ENCODE data around the gene ADAMTS9. TPM values are rescaled to one million over a fixed set of nuclear protein-coding genes. Genes with fewer than 3 reads are reported as not detected.
A peak's percentile ranks its signal among the peaks of the same experiment; 100 is the strongest.

The ADAMTS9 gene
- total RNA-seq, 1 donor from 2014 or later = 74.1 TPM

DNA sequence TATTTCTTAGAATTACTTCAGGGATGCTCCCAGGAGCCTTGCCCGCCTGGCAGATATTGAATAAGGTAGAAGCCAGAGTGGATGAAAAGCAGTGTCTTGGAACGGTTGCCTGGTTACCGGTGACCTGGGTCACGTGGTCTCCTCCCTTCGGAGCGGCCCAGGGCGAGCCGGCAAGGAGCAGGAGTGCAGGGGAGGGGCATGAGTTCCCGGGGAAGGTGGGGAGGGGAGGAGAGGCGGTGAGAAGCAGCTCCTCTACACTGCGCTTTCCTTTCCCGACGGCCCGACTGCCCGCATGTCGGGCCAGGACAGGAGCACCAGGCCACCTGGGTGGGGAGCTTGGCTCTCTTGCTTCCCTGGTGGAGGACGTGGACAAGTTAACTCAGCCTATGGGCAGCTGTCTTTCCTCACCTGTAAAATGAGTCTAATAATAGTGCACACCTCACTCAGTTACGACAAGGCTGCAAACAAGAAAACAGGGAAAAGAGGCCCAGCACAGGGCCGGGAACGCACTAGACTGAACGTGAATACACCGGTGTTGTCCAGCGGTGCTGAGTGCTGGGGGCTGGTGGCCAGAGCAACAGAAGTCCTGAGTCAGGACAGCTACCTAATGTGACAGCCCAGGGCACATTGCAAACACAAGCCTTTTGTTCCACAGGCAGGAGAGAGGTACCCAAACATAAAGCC lies 198.3 kb downstream of the ADAMTS9 start:
- Histone ChIP-seq H3K36me3 (no peaks in the 10 kb centered on the region), H3K9me3 (no peaks in the 10 kb centered on the region), H3K27me3 (no peaks in the 10 kb centered on the region), H3K27ac (no peak overlapping the region), H3K4me1 (no peaks in the 10 kb centered on the region), H3K4me3 (no peak overlapping the region)
- intact Hi-C loops (cut with DNase I) = loop anchor here (10.0 kb wide), 1 partner anchor 225 kb away; no protein-coding TSS in a partner anchor
- TF ChIP-seq, protein P1, sequence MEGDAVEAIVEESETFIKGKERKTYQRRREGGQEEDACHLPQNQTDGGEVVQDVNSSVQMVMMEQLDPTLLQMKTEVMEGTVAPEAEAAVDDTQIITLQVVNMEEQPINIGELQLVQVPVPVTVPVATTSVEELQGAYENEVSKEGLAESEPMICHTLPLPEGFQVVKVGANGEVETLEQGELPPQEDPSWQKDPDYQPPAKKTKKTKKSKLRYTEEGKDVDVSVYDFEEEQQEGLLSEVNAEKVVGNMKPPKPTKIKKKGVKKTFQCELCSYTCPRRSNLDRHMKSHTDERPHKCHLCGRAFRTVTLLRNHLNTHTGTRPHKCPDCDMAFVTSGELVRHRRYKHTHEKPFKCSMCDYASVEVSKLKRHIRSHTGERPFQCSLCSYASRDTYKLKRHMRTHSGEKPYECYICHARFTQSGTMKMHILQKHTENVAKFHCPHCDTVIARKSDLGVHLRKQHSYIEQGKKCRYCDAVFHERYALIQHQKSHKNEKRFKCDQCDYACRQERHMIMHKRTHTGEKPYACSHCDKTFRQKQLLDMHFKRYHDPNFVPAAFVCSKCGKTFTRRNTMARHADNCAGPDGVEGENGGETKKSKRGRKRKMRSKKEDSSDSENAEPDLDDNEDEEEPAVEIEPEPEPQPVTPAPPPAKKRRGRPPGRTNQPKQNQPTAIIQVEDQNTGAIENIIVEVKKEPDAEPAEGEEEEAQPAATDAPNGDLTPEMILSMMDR (IDR thresholded peaks at IDR 0.05) = no peak
- no peak for DNase-seq (ENCODE audit: low spot score in 2 of 2)

DNA sequence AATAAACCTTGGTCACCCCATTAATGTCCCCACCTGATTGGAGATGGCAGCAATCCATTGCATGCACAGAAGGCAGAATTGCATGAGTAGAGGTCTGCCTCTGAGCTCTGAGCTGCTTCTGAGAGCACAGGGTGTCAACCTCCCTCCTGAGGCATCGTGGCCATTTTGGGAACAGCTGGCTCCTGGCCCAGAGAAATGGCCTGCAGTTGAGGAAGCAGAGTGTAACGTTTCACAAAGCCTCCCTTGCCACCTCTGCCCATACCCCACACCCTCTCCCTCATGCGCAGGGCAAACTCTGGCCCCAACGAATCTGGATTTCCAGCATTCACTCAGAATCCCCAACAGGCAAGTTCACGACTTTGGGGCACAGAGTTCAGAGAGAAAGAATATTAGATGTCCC lies 198.9 kb downstream of the ADAMTS9 start:
- Histone ChIP-seq H3K9me3 (no peaks in the 10 kb centered on the region), H3K27ac (no peak overlapping the region), H3K27me3 (no peaks in the 10 kb centered on the region), H3K4me3 (no peak overlapping the region), H3K4me1 (no peaks in the 10 kb centered on the region), H3K36me3 (no peaks in the 10 kb centered on the region)
- intact Hi-C loops (cut with DNase I) = loop anchor here (10.0 kb wide), 1 partner anchor 224 kb away; no protein-coding TSS in a partner anchor
- DNase-seq (ENCODE audit: low spot score in 2 of 2) = no peak
- TF ChIP-seq, protein P1 (IDR thresholded peaks at IDR 0.05) = no peak

DNA sequence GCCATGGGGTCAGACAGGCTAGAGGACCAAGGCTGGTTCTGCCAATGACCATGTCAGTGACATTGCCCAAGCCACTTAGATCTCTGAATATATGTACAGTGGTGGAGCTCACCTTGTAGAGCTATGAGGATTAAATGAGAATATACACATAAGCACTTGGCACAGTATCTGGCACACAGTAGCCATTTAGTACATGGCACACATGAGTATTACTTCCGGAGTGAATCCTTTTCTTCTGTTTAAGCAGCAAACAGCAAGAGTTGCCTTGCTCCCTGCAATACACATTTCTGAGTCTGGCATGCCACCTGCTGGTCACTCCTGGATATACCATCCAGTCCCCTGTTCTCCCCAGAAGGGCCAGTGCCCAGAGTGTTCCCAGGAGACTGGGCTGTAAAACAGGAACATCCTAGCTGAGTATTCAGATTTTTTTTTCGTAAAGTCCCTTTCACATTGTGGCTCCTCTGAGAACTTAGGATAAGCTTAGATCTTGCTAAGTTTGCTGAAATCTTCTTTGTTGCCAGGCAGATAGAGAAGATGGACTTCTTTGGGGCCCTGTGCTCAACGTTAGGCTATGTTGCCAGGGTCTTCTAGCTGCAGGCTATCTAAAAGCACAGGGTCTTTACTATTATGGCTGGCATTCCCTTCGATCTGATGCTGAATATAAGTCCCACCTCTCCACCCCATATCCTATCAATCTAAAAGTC lies 203.4 kb downstream of the ADAMTS9 start:
- no peak overlapping the region for H3K4me3 ChIP-seq
- no peaks in the 10 kb centered on the region for H3K36me3 ChIP-seq
- no peaks in the 10 kb centered on the region for H3K27me3 ChIP-seq
- intact Hi-C loops (cut with DNase I) = loop anchor here (1.0 to 10.0 kb wide), 3 partner anchors 87 to 453 kb away; no protein-coding TSS in a partner anchor
- H3K4me1 ChIP-seq = no peaks in the 10 kb centered on the region
- H3K27ac ChIP-seq = no peak overlapping the region
- H3K9me3 ChIP-seq = no peaks in the 10 kb centered on the region
- peak in 1 of 2 donors; percentile 82 for DNase-seq (ENCODE audit: low spot score in 2 of 2)
- TF ChIP-seq, protein P1 (IDR thresholded peaks at IDR 0.05) = peak; percentile 80 to 83 (median 83)

DNA sequence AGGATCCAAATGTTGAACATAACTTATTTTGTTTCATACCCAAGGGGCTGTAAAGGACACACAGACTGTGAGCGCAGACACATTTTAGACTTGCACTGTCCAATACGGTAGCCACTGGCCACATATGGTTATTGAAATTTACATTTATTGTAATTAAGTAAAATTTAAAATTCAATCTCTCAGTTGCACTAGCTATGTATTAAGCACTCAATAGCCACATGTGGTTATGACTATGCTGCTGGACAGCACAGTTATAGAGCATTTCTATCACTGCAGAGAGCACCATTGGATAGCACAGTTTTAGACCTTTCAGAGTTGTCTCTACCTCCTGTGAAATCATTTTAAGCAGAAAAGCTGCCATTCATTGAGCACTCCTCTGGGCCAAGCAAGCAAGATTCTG lies 204.3 kb downstream of the ADAMTS9 start:
- intact Hi-C loops (cut with DNase I) = loop anchor here (5.0 to 10.0 kb wide), 2 partner anchors 86 to 219 kb away; no protein-coding TSS in a partner anchor
- Histone ChIP-seq H3K4me1 (no peaks in the 10 kb centered on the region), H3K27ac (no peak overlapping the region), H3K9me3 (no peaks in the 10 kb centered on the region), H3K27me3 (no peaks in the 10 kb centered on the region), H3K4me3 (no peak overlapping the region), H3K36me3 (no peaks in the 10 kb centered on the region)
- DNase-seq (ENCODE audit: low spot score in 2 of 2) = no peak
- TF ChIP-seq, protein P1 (IDR thresholded peaks at IDR 0.05) = no peak

DNA sequence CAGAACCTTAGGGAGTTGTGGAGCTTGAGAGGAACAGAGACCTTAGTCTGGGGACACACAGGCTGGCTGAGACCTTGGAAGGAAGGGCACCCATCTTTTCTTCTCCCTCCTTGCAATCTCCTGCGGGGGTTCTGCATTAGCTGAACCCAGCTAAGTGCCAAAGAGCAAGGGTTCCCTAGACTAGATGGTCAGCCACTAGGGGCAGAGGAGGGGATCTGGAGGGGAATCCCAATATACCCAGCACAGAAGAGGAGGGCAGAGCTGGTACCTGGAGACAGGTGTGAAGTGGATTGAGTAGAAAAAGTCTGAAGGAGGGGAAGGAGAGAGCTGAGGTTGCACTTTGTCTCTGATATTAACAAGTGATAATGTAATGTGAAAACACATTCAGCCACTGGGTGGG lies 212.8 kb downstream of the ADAMTS9 start:
- Histone ChIP-seq H3K27me3 (no peaks in the 10 kb centered on the region), H3K36me3 (no peaks in the 10 kb centered on the region), H3K27ac (no peak overlapping the region), H3K9me3 (no peaks in the 10 kb centered on the region), H3K4me3 (no peak overlapping the region), H3K4me1 (no peaks in the 10 kb centered on the region)
- no peak for DNase-seq (ENCODE audit: low spot score in 2 of 2)
- intact Hi-C loops (cut with DNase I) = no loop called here
- TF ChIP-seq, protein P1 (IDR thresholded peaks at IDR 0.05) = no peak

Measured in ascending aorta (tissue), 2 donors.